Neural cell (in vitro differentiated cells): ENCODE results near the gene SCGB1C2. TPM values are rescaled to one million over a fixed set of nuclear protein-coding genes. Genes with fewer than 3 reads are reported as not detected.

Experiments
- H2AFZ ChIP-seq: fragments of 200-600, 300-800 bp; sonication (generic), shearing (Covaris generic); 2 replicates; pipeline ENCODE4 v1.6.0; 2014; ENCODE audit warnings: low read depth, mild to moderate bottlenecking, antibody characterized with exemption, low read length, moderate library complexity
- H3F3A ChIP-seq: fragments of 200-600 bp; shearing (Covaris generic); 2 replicates; pipeline ENCODE4 v1.6.1; 2016; ENCODE audit warnings: mild to moderate bottlenecking, moderate library complexity, mixed read lengths, antibody characterized with exemption, low read length; ENCODE audit not compliant: insufficient read depth, poor library complexity, severe bottlenecking
- H3K27ac ChIP-seq: fragments of 200-600, 300-800 bp; sonication (generic), shearing (Covaris generic); 2 replicates; pipeline ENCODE4 v1.5.1; 2014; ENCODE audit warnings: mild to moderate bottlenecking, low read length, moderate library complexity
- H3K27me3 ChIP-seq: fragments of 300-800, 200-600 bp; sonication (generic), shearing (Covaris generic); 2 replicates; pipeline ENCODE4 v1.6.0; 2014; ENCODE audit warnings: mild to moderate bottlenecking, low read depth, low read length, moderate library complexity; ENCODE audit not compliant: insufficient read depth
- H3K36me3 ChIP-seq: fragments of 300-800, 200-600 bp; sonication (generic), shearing (Covaris generic); 2 replicates; pipeline ENCODE4 v1.5.1; 2014; ENCODE audit warnings: mild to moderate bottlenecking, antibody characterized with exemption, low read length, moderate library complexity; ENCODE audit not compliant: insufficient read depth
- H3K4me2 ChIP-seq: fragments of 300-800, 200-600 bp; sonication (generic), shearing (Covaris generic); 2 replicates; pipeline ENCODE4 v1.6.0; 2014; ENCODE audit warnings: mild to moderate bottlenecking, low read length
- H3K4me3 ChIP-seq: fragments of 300-800, 200-600 bp; sonication (generic), shearing (Covaris generic); 2 replicates; pipeline ENCODE4 v1.5.1; 2014; ENCODE audit warnings: mild to moderate bottlenecking, low read length, moderate library complexity
- H3K79me2 ChIP-seq: fragments of 200-600 bp; shearing (Covaris generic); replicated peaks from 2 replicates; pipeline ENCODE4 v1.6.0; 2014; ENCODE audit warnings: mild to moderate bottlenecking, low read length, moderate library complexity; ENCODE audit not compliant: insufficient read depth
- H3K9ac ChIP-seq: fragments of 300-800, 200-600 bp; sonication (generic), shearing (Covaris generic); 2 replicates; pipeline ENCODE4 v1.6.1; 2016; ENCODE audit warnings: mild to moderate bottlenecking, low read length, mixed read lengths
- H3K9me2 ChIP-seq: fragments of 200-600 bp; shearing (Covaris generic); 2 replicates; pipeline ENCODE4 v1.6.1; 2016; ENCODE audit warnings: mild to moderate bottlenecking, low read length, mixed read lengths; ENCODE audit not compliant: insufficient read depth
- H3K9me3 ChIP-seq: fragments of 200-600, 300-800 bp; sonication (generic), shearing (Covaris generic); 2 replicates; pipeline ENCODE4 v1.6.1; 2016; ENCODE audit warnings: mild to moderate bottlenecking, mixed run types, low read length, moderate library complexity, mixed read lengths
- H4K20me1 ChIP-seq: fragments of 200-600 bp; shearing (Covaris generic); 2 replicates; pipeline ENCODE4 v1.6.1; 2016; ENCODE audit warnings: mild to moderate bottlenecking, mixed run types; ENCODE audit not compliant: insufficient read depth
- EP300 ChIP-seq: fragments of 450-650 bp; conservative IDR thresholded peaks from 2 replicates; pipeline ENCODE4 v1.6.1; 2014; ENCODE audit warnings: antibody characterized with exemption, mild to moderate bottlenecking, moderate library complexity; ENCODE audit not compliant: poor library complexity, severe bottlenecking
- EZH2 ChIP-seq: fragments of 200-600, 300-800 bp; shearing (Covaris generic), sonication (generic); IDR thresholded peaks from 2 replicates; pipeline ENCODE4 v1.6.1; 2014; ENCODE audit warnings: antibody characterized with exemption, low read length, borderline replicate concordance, mild to moderate bottlenecking; ENCODE audit not compliant: insufficient read depth, poor library complexity, severe bottlenecking
- MXI1 ChIP-seq: fragments of 450-650 bp; conservative IDR thresholded peaks from 2 replicates; pipeline ENCODE4 v1.6.1; 2014; ENCODE audit warnings: antibody characterized with exemption, mild to moderate bottlenecking; ENCODE audit not compliant: poor library complexity, severe bottlenecking
- POLR2AphosphoS5 ChIP-seq: IDR thresholded peaks from 2 replicates; pipeline ENCODE4 v1.6.1; 2012
- RAD21 ChIP-seq: fragments of 450-650 bp; conservative IDR thresholded peaks from 2 replicates; pipeline ENCODE4 v1.6.1; 2014; ENCODE audit warnings: antibody characterized with exemption, mild to moderate bottlenecking, moderate library complexity
- SMC3 ChIP-seq: fragments of 450-650 bp; conservative IDR thresholded peaks from 2 replicates; pipeline ENCODE4 v1.6.1; 2014; ENCODE audit warnings: antibody characterized with exemption, mild to moderate bottlenecking, moderate library complexity; ENCODE audit not compliant: poor library complexity
- TAF1 ChIP-seq: IDR thresholded peaks from 2 replicates; pipeline ENCODE4 v1.6.1; 2012; ENCODE audit warnings: low read depth
- polyA plus RNA-seq: library from polyadenylated mRNA; depleted of rRNA; stranded (reverse); fragments of >200 nt; gene quantifications from 2 replicates; pipeline ENCODE4 v1.2.3, GENCODE V29; 2014
- TF ChIP-seq, protein P1 (sequence below): fragments of 450-650 bp; IDR thresholded peaks from 2 replicates; pipeline ENCODE4 v1.5.1; 2014; ENCODE audit warnings: antibody characterized with exemption, mild to moderate bottlenecking, moderate library complexity; ENCODE audit not compliant: poor library complexity, severe bottlenecking
- TF ChIP-seq, protein P2 (sequence below): IDR thresholded peaks from 2 replicates; pipeline ENCODE4 v1.6.1; 2012; ENCODE audit warnings: borderline replicate concordance

SCGB1C2 gene
- polyA plus RNA-seq, 1 donor from 2014 or later: not detected

DNA sequence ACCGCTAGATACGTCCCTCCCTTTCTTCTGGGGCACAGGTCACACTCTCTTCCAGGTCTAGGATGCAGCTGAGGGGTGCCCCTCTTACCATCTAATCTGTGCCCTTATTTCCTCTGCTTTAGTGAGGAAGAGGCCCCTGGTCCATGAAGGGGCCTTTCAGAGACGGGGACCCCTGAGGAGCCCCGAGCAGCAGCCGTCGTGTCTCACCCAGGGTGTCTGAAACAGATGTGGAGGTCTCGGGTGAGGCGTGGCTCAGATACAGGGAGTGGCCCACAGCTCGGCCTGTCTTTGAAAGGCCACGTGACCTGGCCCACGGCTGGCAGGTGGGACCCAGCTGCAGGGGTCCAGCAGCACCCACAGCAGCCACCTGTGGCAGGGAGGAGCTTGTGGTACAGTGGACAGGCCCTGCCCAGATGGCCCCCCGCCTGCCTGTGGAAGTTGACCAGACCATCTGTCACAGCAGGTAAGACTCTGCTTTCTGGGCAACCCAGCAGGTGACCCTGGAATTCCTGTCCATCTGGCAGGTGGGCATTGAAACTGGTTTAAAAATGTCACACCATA, 15.6 kb downstream of the SCGB1C2 start:
- TF ChIP-seq SMC3 (no peak), EZH2 (no peak), RAD21 (no peak), TAF1 (no peak), MXI1 (no peak), POLR2AphosphoS5 (no peak), EP300 (no peak)
- TF ChIP-seq, protein P1, sequence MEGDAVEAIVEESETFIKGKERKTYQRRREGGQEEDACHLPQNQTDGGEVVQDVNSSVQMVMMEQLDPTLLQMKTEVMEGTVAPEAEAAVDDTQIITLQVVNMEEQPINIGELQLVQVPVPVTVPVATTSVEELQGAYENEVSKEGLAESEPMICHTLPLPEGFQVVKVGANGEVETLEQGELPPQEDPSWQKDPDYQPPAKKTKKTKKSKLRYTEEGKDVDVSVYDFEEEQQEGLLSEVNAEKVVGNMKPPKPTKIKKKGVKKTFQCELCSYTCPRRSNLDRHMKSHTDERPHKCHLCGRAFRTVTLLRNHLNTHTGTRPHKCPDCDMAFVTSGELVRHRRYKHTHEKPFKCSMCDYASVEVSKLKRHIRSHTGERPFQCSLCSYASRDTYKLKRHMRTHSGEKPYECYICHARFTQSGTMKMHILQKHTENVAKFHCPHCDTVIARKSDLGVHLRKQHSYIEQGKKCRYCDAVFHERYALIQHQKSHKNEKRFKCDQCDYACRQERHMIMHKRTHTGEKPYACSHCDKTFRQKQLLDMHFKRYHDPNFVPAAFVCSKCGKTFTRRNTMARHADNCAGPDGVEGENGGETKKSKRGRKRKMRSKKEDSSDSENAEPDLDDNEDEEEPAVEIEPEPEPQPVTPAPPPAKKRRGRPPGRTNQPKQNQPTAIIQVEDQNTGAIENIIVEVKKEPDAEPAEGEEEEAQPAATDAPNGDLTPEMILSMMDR: no peak
- TF ChIP-seq, protein P2, sequence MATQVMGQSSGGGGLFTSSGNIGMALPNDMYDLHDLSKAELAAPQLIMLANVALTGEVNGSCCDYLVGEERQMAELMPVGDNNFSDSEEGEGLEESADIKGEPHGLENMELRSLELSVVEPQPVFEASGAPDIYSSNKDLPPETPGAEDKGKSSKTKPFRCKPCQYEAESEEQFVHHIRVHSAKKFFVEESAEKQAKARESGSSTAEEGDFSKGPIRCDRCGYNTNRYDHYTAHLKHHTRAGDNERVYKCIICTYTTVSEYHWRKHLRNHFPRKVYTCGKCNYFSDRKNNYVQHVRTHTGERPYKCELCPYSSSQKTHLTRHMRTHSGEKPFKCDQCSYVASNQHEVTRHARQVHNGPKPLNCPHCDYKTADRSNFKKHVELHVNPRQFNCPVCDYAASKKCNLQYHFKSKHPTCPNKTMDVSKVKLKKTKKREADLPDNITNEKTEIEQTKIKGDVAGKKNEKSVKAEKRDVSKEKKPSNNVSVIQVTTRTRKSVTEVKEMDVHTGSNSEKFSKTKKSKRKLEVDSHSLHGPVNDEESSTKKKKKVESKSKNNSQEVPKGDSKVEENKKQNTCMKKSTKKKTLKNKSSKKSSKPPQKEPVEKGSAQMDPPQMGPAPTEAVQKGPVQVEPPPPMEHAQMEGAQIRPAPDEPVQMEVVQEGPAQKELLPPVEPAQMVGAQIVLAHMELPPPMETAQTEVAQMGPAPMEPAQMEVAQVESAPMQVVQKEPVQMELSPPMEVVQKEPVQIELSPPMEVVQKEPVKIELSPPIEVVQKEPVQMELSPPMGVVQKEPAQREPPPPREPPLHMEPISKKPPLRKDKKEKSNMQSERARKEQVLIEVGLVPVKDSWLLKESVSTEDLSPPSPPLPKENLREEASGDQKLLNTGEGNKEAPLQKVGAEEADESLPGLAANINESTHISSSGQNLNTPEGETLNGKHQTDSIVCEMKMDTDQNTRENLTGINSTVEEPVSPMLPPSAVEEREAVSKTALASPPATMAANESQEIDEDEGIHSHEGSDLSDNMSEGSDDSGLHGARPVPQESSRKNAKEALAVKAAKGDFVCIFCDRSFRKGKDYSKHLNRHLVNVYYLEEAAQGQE: no peak
- no peaks in the 10 kb centered on the region for H3F3A ChIP-seq
- H3K79me2 ChIP-seq: no peaks in the 10 kb centered on the region
- H3K4me2 ChIP-seq: no peak overlapping the region
- H3K27me3 ChIP-seq: no peaks in the 10 kb centered on the region
- no peak overlapping the region for H3K9ac ChIP-seq
- H3K9me2 ChIP-seq: no peaks in the 10 kb centered on the region
- no peaks in the 10 kb centered on the region for H3K9me3 ChIP-seq
- no peaks in the 10 kb centered on the region for H4K20me1 ChIP-seq
- no peaks in the 10 kb centered on the region for H3K36me3 ChIP-seq
- no peak overlapping the region for H2AFZ ChIP-seq
- no peak overlapping the region for H3K4me3 ChIP-seq
- no peak overlapping the region for H3K27ac ChIP-seq

GRCh38 chr17:153851-154250, 16.5 kb downstream of the SCGB1C2 start:
- Histone ChIP-seq H3K27ac (no peak overlapping the region), H3K9me3 (no peaks in the 10 kb centered on the region), H3K4me3 (no peak overlapping the region), H3K79me2 (no peaks in the 10 kb centered on the region), H3K4me2 (no peak overlapping the region), H3K27me3 (no peaks in the 10 kb centered on the region), H2AFZ (no peak overlapping the region), H3F3A (no peaks in the 10 kb centered on the region), H4K20me1 (no peaks in the 10 kb centered on the region), H3K36me3 (no peaks in the 10 kb centered on the region), H3K9ac (no peak overlapping the region), H3K9me2 (no peaks in the 10 kb centered on the region)
- TF ChIP-seq EP300: no peak
- no peak for TF ChIP-seq RAD21
- no peak for TF ChIP-seq EZH2
- TF ChIP-seq, protein P1: no peak
- TF ChIP-seq TAF1: no peak
- no peak for TF ChIP-seq MXI1
- no peak for TF ChIP-seq POLR2AphosphoS5
- TF ChIP-seq, protein P2: no peak
- no peak for TF ChIP-seq SMC3
